Measurements from ENCODE around the gene PFKL. TPM values are rescaled to one million over a fixed set of nuclear protein-coding genes. Genes with fewer than 3 reads are reported as not detected.

The PFKL gene
- total and polyA plus RNA-seq, 2 of the 8 experiments (the other 6 are each of a cell fraction or from before 2014, with no cell fraction given) = 80.2 to 82.3 TPM

DNA sequence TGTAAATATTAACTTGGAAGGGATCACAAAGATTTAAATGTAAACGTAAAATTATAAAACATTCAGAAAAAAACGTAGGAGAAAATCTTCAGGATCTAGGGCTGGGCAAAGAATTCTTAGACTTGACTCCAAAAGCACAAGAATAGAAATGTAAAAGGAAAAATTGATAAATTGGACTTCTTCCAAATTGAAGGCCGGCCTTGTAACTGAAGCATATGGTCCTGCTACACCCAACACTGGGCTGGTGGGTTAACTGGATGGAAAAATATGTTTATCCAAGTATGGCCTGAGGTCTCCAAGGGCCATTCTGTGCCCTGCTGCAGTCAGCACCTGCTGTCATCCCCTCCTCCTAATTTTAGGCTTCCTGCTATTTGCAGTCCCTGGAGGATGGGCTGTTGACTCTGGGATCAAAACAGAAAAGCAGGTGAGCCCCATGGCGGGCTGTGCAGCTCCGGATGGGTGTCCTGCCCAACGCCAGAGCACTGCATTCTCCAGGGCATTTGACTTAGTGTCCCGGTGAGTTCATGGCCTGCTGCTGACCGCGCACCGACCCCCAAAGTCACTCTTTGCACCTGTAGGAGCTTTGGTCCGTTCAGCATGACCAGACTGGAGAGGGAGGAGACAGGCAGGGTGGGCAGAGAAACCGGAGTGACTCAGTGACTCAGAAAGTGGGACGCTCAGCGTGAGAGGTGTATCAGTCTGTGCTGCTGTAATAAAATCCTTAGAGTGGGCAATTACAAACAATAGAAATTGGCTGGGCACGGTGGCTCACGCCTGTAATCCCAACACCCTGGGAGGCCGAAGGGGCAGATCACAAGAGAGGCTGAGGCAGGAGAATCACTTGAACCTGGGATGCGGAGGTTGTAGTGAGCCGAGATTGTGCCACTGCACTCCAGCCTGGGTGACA lies 20.2 kb upstream of the PFKL start:
- no peak for FAIRE-seq
- H2BK5ac ChIP-seq (ENCODE audit: low read depth, low read length) = no peak overlapping the region
- H3K14ac ChIP-seq (ENCODE audit: insufficient read length) = no peak overlapping the region
- H3K23ac ChIP-seq (ENCODE audit: insufficient read length) = no peak overlapping the region
- no peak overlapping the region for H2BK12ac ChIP-seq (ENCODE audit: low read depth, low read length)
- no peak overlapping the region for H3K56ac ChIP-seq (replicated peaks; ENCODE audit: insufficient read length, low read depth, low read length)
- no peak overlapping the region for H4K8ac ChIP-seq (ENCODE audit: extremely low read depth, insufficient read depth, low read length)
- H3K4ac ChIP-seq (replicated peaks; ENCODE audit: insufficient read length, low read depth, low read length) = no peak overlapping the region
- no peak overlapping the region for H2BK120ac ChIP-seq (replicated peaks; ENCODE audit: low read depth, low read length)
- H4K20me1 ChIP-seq (replicated peaks in 1 of 2; ENCODE audit: control insufficient read depth in 1 of 2, insufficient read depth in 2 of 2, low read length in 2 of 2) = no peaks in the 10 kb centered on the region
- H4K91ac ChIP-seq (replicated peaks; ENCODE audit: insufficient read length, low read length) = no peak overlapping the region
- H3K79me2 ChIP-seq (ENCODE audit: control insufficient read depth in 1 of 2, insufficient read depth in 2 of 2, low read length in 2 of 2) = no peaks in the 10 kb centered on the region
- H2AFZ ChIP-seq (ENCODE audit: low read length) = no peak overlapping the region
- no peak overlapping the region for H3K27ac ChIP-seq (ENCODE audit: low read depth, low read length)
- no peaks in the 10 kb centered on the region for H3K9me3 ChIP-seq (ENCODE audit: insufficient read depth in 2 of 2, low read depth in 1 of 2, low read length in 1 of 2)
- H3K4me3 ChIP-seq (ENCODE audit: extremely low read depth in 1 of 4, insufficient read depth in 2 of 4, low read depth in 3 of 4, low read length in 4 of 4) = no peak overlapping the region
- no peak overlapping the region for H3K4me2 ChIP-seq (ENCODE audit: insufficient read depth in 1 of 2, low read depth in 2 of 2, low read length in 2 of 2)
- H3K4me1 ChIP-seq (replicated peaks in 1 of 4; ENCODE audit: control insufficient read depth in 3 of 4, insufficient read depth in 4 of 4, low read length in 3 of 4) = peaks cover 0 to 17% (median 9%) of the 10 kb centered on the region in 4 experiments; a peak in 6 of 7 replicates
- ChIA-PET POLR2A (ENCODE audit: partially characterized antibody) (no interaction called here), CTCF (ENCODE audit: partially characterized antibody) (interaction anchor here (0.7 to 3.5 kb wide), 5 partner anchors 9 to 50 kb away, joined by 3 to 12 read pairs (median 3); no protein-coding TSS in a partner anchor)
- no peak overlapping the region for H2BK20ac ChIP-seq (ENCODE audit: low read length)
- H2AK5ac ChIP-seq (ENCODE audit: low read depth, low read length) = no peak overlapping the region
- no peaks in the 10 kb centered on the region for H3K23me2 ChIP-seq (ENCODE audit: low read depth, low read length)
- H3K9ac ChIP-seq (replicated peaks in 1 of 4; ENCODE audit: extremely low read depth in 1 of 4, low read depth in 3 of 4, low read length in 3 of 4) = no peak overlapping the region
- no peak overlapping the region for H3K18ac ChIP-seq (ENCODE audit: extremely low read depth, low read length)
- H3K27me3 ChIP-seq (replicated peaks in 1 of 4; ENCODE audit: control insufficient read depth in 3 of 4, extremely low read depth in 1 of 4, insufficient read depth in 3 of 4, low read length in 3 of 4) = peaks cover 0 to 6% (median 2%) of the 10 kb centered on the region in 4 experiments; a peak in 4 of 7 replicates
- DNase-seq (ENCODE audit: low read depth in 1 of 2, low spot score in 2 of 2) = no peak
- H3K79me1 ChIP-seq (ENCODE audit: low read depth, low read length) = no peaks in the 10 kb centered on the region
- 91% methylated on average over 19 of the region's 19 CpGs; no CpG with 5 or more reads in 1 of the 2 experiments for WGBS, 2 experiments (ENCODE audit: extremely low coverage in 1 of 2, insufficient coverage in 1 of 2, insufficient read length in 1 of 2, insufficient replicate concordance in 2 of 2, low coverage in 1 of 2, low lambda C conversion rate in 2 of 2, missing lambda C conversion rate in 1 of 2)
- no peak overlapping the region for H2BK15ac ChIP-seq (ENCODE audit: low read length)
- no peak overlapping the region for H4K5ac ChIP-seq (ENCODE audit: insufficient read length, low read depth, low read length)
- no peaks in the 10 kb centered on the region for H3K36me3 ChIP-seq (ENCODE audit: control insufficient read depth in 2 of 4, insufficient read depth in 4 of 4, low read length in 3 of 4)
- no peak for TF ChIP-seq TAF7 (optimal IDR thresholded peaks at IDR 0.05; ENCODE audit: borderline replicate concordance, low read depth, low read length)
- TF ChIP-seq SP4 (IDR thresholded peaks at IDR 0.05; ENCODE audit: low read length) = no peak
- TF ChIP-seq RFX5 (IDR thresholded peaks at IDR 0.05; ENCODE audit: borderline replicate concordance, low read depth, low read length) = no peak
- no peak for TF ChIP-seq BCL11A (IDR thresholded peaks at IDR 0.05; ENCODE audit: low read depth in 2 of 2, low read length in 2 of 2)
- TF ChIP-seq YY1 (IDR thresholded peaks at IDR 0.05; ENCODE audit: low read depth, low read length) = no peak
- no peak for TF ChIP-seq SUZ12 (IDR thresholded peaks at IDR 0.05; ENCODE audit: low read length)
- TF ChIP-seq POU5F1 (IDR thresholded peaks at IDR 0.05; ENCODE audit: low read depth, low read length) = no peak
- no peak for TF ChIP-seq SAP30 (IDR thresholded peaks at IDR 0.05; ENCODE audit: insufficient read depth, insufficient replicate concordance, low read length)
- TF ChIP-seq EZH2 (IDR thresholded peaks at IDR 0.05; ENCODE audit: low read depth, low read length, severe bottlenecking) = no peak

All from H1 (cell line).